ENCODE measurements around the gene MACROD2.

MACROD2 gene

GRCh38 chr20:15700147-15700765 lies 1704.9 kb downstream of the MACROD2 start:
- Mint-ChIP-seq H3K27me3 (ENCODE audit: low read depth) (no peaks in the 10 kb centered on the region), H3K4me3 (no peak overlapping the region), H3K27ac (no peak overlapping the region), H3K36me3 (ENCODE audit: low read depth) (no peaks in the 10 kb centered on the region), H3K9me3 (peaks cover 3% of the 10 kb centered on the region), H3K4me1 (ENCODE audit: low read depth) (no peaks in the 10 kb centered on the region)

DNA sequence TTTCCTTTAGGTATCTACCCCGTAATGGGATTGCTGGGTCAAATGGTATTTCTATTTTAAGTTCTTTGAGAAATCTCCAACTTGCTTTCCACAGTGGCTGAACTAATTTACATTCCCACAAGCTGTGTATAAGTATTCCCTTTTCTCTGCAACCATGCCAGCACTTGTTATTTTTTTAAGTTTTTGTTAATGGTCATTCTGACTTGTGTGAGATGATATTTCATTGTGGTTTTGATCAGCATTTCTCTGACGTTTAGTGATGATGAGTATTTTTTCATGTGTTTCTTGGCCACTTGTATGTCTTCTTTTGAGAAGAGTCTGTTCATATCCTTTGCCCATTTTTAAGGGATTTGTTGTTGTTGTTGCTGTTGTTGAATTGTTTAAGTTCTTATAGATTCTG lies 1706.8 kb downstream of the MACROD2 start:
- no peak overlapping the region for H3K27ac Mint-ChIP-seq

GRCh38 chr20:15703171-15703911 lies 1708.0 kb downstream of the MACROD2 start:
- Mint-ChIP-seq H3K9me3 (peaks cover 3% of the 10 kb centered on the region), H3K27ac (no peak overlapping the region), H3K27me3 (ENCODE audit: low read depth) (no peaks in the 10 kb centered on the region), H3K4me1 (ENCODE audit: low read depth) (no peaks in the 10 kb centered on the region), H3K4me3 (no peak overlapping the region), H3K36me3 (ENCODE audit: low read depth) (no peaks in the 10 kb centered on the region)

More for the DNA sequence above, 1706.8 kb downstream of the MACROD2 start:
- Mint-ChIP-seq H3K4me3 (no peak overlapping the region), H3K4me1 (ENCODE audit: low read depth) (no peaks in the 10 kb centered on the region), H3K36me3 (ENCODE audit: low read depth) (no peaks in the 10 kb centered on the region), H3K9me3 (peaks cover 3% of the 10 kb centered on the region), H3K27me3 (ENCODE audit: low read depth) (no peaks in the 10 kb centered on the region)

- Mint-ChIP-seq H3K27me3 (ENCODE audit: low read depth) (no peaks in the 10 kb centered on the region), H3K9me3 (peaks cover 3% of the 10 kb centered on the region), H3K27ac (no peak overlapping the region), H3K4me3 (no peak overlapping the region), H3K4me1 (ENCODE audit: low read depth) (no peaks in the 10 kb centered on the region), H3K36me3 (ENCODE audit: low read depth) (no peaks in the 10 kb centered on the region)
Measured at GRCh38 chr20:15705975-15706374, 1710.7 kb downstream of the MACROD2 start.

- H3K27ac Mint-ChIP-seq = no peak overlapping the region
- H3K9me3 Mint-ChIP-seq = peaks cover 3% of the 10 kb centered on the region
- H3K4me1 Mint-ChIP-seq (ENCODE audit: low read depth) = no peaks in the 10 kb centered on the region
- no peak overlapping the region for H3K4me3 Mint-ChIP-seq
- no peaks in the 10 kb centered on the region for H3K27me3 Mint-ChIP-seq (ENCODE audit: low read depth)
- no peaks in the 10 kb centered on the region for H3K36me3 Mint-ChIP-seq (ENCODE audit: low read depth)
Measured at GRCh38 chr20:15706719-15707118, 1711.4 kb downstream of the MACROD2 start.

- H3K9me3 Mint-ChIP-seq = no peaks in the 10 kb centered on the region
- H3K27ac Mint-ChIP-seq = no peak overlapping the region
- H3K27me3 Mint-ChIP-seq (ENCODE audit: low read depth) = no peaks in the 10 kb centered on the region
- H3K4me1 Mint-ChIP-seq (ENCODE audit: low read depth) = no peaks in the 10 kb centered on the region
- H3K36me3 Mint-ChIP-seq (ENCODE audit: low read depth) = no peaks in the 10 kb centered on the region
- H3K4me3 Mint-ChIP-seq = no peak overlapping the region
Measured at GRCh38 chr20:15708984-15709598, 1713.8 kb downstream of the MACROD2 start.

DNA sequence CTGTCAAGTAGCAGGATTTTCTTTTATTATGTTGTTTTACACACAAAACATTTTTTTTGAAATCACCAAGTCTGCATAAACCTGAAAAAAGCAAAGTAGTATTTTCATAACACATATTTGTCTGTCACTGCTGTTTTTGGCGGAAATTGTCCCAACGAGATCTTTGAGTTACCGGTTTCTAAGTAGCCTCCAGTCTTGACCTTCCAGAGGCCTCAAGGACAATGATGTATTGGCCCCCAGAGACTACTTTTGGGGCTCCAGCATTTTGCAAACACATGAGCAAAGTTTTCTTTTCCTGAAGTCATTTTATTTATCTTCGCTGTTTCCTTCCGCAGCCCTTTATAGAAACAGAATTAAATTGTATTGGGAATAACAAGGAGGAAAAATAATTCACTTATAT lies 1715.3 kb downstream of the MACROD2 start:
- Mint-ChIP-seq H3K27me3 (ENCODE audit: low read depth) (no peaks in the 10 kb centered on the region), H3K4me3 (no peak overlapping the region), H3K27ac (no peak overlapping the region), H3K4me1 (ENCODE audit: low read depth) (no peaks in the 10 kb centered on the region), H3K36me3 (ENCODE audit: low read depth) (no peaks in the 10 kb centered on the region), H3K9me3 (no peaks in the 10 kb centered on the region)

- Mint-ChIP-seq H3K27me3 (ENCODE audit: low read depth) (no peaks in the 10 kb centered on the region), H3K4me3 (no peak overlapping the region), H3K36me3 (ENCODE audit: low read depth) (no peaks in the 10 kb centered on the region), H3K4me1 (ENCODE audit: low read depth) (no peaks in the 10 kb centered on the region), H3K27ac (no peak overlapping the region), H3K9me3 (no peaks in the 10 kb centered on the region)
Measured at GRCh38 chr20:15711177-15711576, 1715.9 kb downstream of the MACROD2 start.

- no peak overlapping the region for H3K4me3 Mint-ChIP-seq
- H3K36me3 Mint-ChIP-seq (ENCODE audit: low read depth) = no peaks in the 10 kb centered on the region
- H3K4me1 Mint-ChIP-seq (ENCODE audit: low read depth) = no peaks in the 10 kb centered on the region
- no peaks in the 10 kb centered on the region for H3K27me3 Mint-ChIP-seq (ENCODE audit: low read depth)
- H3K9me3 Mint-ChIP-seq = peaks cover 5% of the 10 kb centered on the region
- no peak overlapping the region for H3K27ac Mint-ChIP-seq
Measured at GRCh38 chr20:15716256-15716655, 1720.9 kb downstream of the MACROD2 start.

- H3K9me3 Mint-ChIP-seq = peaks cover 4% of the 10 kb centered on the region
- H3K27me3 Mint-ChIP-seq (ENCODE audit: low read depth) = no peaks in the 10 kb centered on the region
- no peaks in the 10 kb centered on the region for H3K4me1 Mint-ChIP-seq (ENCODE audit: low read depth)
- H3K4me3 Mint-ChIP-seq = no peak overlapping the region
- no peak overlapping the region for H3K27ac Mint-ChIP-seq
- H3K36me3 Mint-ChIP-seq (ENCODE audit: low read depth) = no peaks in the 10 kb centered on the region
Measured at GRCh38 chr20:15726416-15726815, 1731.1 kb downstream of the MACROD2 start.

- Mint-ChIP-seq H3K27me3 (ENCODE audit: low read depth) (no peaks in the 10 kb centered on the region), H3K4me1 (ENCODE audit: low read depth) (no peaks in the 10 kb centered on the region), H3K27ac (no peak overlapping the region), H3K36me3 (ENCODE audit: low read depth) (no peaks in the 10 kb centered on the region), H3K4me3 (no peak overlapping the region), H3K9me3 (peaks cover 12% of the 10 kb centered on the region)
Measured at GRCh38 chr20:15734052-15734451, 1738.7 kb downstream of the MACROD2 start.

- Mint-ChIP-seq H3K27ac (no peak overlapping the region), H3K27me3 (ENCODE audit: low read depth) (no peaks in the 10 kb centered on the region), H3K4me3 (no peak overlapping the region), H3K9me3 (peaks cover 8% of the 10 kb centered on the region), H3K4me1 (ENCODE audit: low read depth) (no peaks in the 10 kb centered on the region), H3K36me3 (ENCODE audit: low read depth) (no peaks in the 10 kb centered on the region)
Measured at GRCh38 chr20:15739035-15739434, 1743.7 kb downstream of the MACROD2 start.

- H3K4me1 Mint-ChIP-seq (ENCODE audit: low read depth) = no peaks in the 10 kb centered on the region
- no peaks in the 10 kb centered on the region for H3K27me3 Mint-ChIP-seq (ENCODE audit: low read depth)
- H3K36me3 Mint-ChIP-seq (ENCODE audit: low read depth) = no peaks in the 10 kb centered on the region
- H3K27ac Mint-ChIP-seq = no peak overlapping the region
- H3K9me3 Mint-ChIP-seq = peaks cover 7% of the 10 kb centered on the region
- no peak overlapping the region for H3K4me3 Mint-ChIP-seq
Measured at GRCh38 chr20:15740046-15740775, 1744.9 kb downstream of the MACROD2 start.

GRCh38 chr20:15742087-15742486 lies 1746.8 kb downstream of the MACROD2 start:
- H3K9me3 Mint-ChIP-seq = peaks cover 11% of the 10 kb centered on the region
- no peaks in the 10 kb centered on the region for H3K4me1 Mint-ChIP-seq (ENCODE audit: low read depth)
- H3K4me3 Mint-ChIP-seq = no peak overlapping the region
- no peaks in the 10 kb centered on the region for H3K36me3 Mint-ChIP-seq (ENCODE audit: low read depth)
- H3K27ac Mint-ChIP-seq = no peak overlapping the region
- H3K27me3 Mint-ChIP-seq (ENCODE audit: low read depth) = no peaks in the 10 kb centered on the region
